K562 (cell line): ENCODE results near the gene SLC13A4. TPM values are rescaled to one million over a fixed set of nuclear protein-coding genes. Genes with fewer than 3 reads are reported as not detected.

Source experiments
- CBX3 ChIP-seq, 2 experiments: IDR thresholded peaks; 1 replicate in 1 of 2; 2 replicates in 1 of 2; pipeline ENCODE4 v1.6.1; 2012; ENCODE audit warnings: inconsistent platforms in 2 of 2, low read length in 2 of 2, borderline replicate concordance in 1 of 2, control low read depth in 1 of 2
- EP400 ChIP-seq: fragments of 450-650 bp; IDR thresholded peaks from 2 replicates; pipeline ENCODE4 v1.6.1; 2017; ENCODE audit warnings: antibody characterized with exemption, mild to moderate bottlenecking, moderate library complexity
- KLF16 ChIP-seq: IDR thresholded peaks from 2 replicates; pipeline ENCODE4 v1.6.1; 2016; ENCODE audit warnings: antibody characterized with exemption
- SMARCA4 ChIP-seq: fragments of 450-650 bp; IDR thresholded peaks from 2 replicates; pipeline ENCODE4 v1.6.1; 2016
- SP1 ChIP-seq: sonication (generic); formaldehyde crosslinking; IDR thresholded peaks from 2 replicates; pipeline ENCODE4 v1.8.1; 2022; ENCODE audit warnings: mild to moderate bottlenecking, missing genetic modification reagents
- ZNF431 ChIP-seq: sonication (generic); formaldehyde crosslinking; IDR thresholded peaks from 2 replicates; pipeline ENCODE4 v1.8.0; 2022; ENCODE audit warnings: mild to moderate bottlenecking, missing genetic modification reagents
- polyA plus RNA-seq, 8 experiments: library from polyadenylated mRNA; depleted of rRNA in 4 of 8; stranded (reverse) in 5 of 8; unstranded in 3 of 8; fragments of >200 nt; fragmentation: Nextera tagmentation in 2 of 8; fragmentation: Illumina TruSeq in 1 of 8; extraction: Ambion mirVana in 2 of 8; extraction: Trizol in 1 of 8; gene quantifications; 2 replicates each; pipeline versions ENCODE4 v1.2.1 to v1.2.3, GENCODE V29; 2011 to 2014; ENCODE audit warnings: inconsistent platforms in 1 of 8, missing spikeins in 1 of 8
- total RNA-seq, 7 experiments: library from RNA; depleted of rRNA in 6 of 7; stranded (reverse); fragments of >200 nt in 6 of 7; fragmentation: Illumina TruSeq in 2 of 7; extraction: Trizol in 2 of 7; gene quantifications; 2 replicates each; pipeline versions ENCODE4 v1.2.1 to v1.2.3, GENCODE V29; 2011 to 2021; ENCODE audit warnings: low replicate concordance in 1 of 7
- TF ChIP-seq, protein P1 (sequence below): fragments of 450-650 bp; IDR thresholded peaks from 2 replicates; pipeline ENCODE4 v1.6.1; 2016; ENCODE audit warnings: mild to moderate bottlenecking, moderate library complexity
- TF ChIP-seq, protein P2 (sequence below), 2 experiments: fragments of 450-650 bp; IDR thresholded peaks; 2 replicates each; pipeline ENCODE4 v1.6.1; 2018; ENCODE audit warnings: mild to moderate bottlenecking in 2 of 2, low read depth in 1 of 2; ENCODE audit not compliant: partially characterized antibody in 2 of 2

The SLC13A4 gene
- total and polyA plus RNA-seq, 9 of the 15 experiments (the other 6 are each of a cell fraction or from before 2014, with no cell fraction given) = 0.11 to 1.0 (median 0.36) TPM

DNA sequence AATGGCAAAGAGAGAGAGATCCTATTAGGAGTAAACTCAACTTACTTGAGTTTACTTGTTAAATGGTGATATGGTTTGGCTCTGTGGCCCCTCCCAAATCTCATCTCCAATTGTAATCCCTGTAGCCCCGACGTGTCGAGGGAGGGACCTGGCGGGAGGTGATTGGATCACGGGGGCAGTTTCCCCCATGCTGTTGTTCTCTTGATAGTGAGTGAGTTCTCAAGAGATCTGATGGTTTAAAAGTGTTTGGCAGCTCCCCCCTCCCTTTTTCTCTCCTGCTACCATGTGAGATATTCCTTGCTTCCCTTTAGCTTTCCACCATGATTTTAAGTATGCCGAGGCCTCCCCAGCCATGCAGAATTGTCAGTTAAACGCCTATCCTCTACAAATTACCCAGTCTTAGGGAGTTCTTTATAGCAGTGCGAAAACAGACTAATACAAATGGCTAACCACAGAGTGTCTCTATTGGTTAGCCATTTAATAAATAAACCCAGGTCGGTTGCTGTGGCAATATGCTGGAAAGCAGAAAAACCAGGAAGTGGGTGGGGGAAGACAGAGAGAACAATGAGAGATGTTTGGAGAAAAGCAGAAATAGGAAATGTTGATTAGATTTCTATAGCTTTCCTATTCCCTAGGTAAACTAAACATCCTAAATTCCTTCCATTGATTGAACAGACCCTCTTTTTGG, 68.7 kb downstream of the SLC13A4 start (continued):
- TF ChIP-seq, protein P1, sequence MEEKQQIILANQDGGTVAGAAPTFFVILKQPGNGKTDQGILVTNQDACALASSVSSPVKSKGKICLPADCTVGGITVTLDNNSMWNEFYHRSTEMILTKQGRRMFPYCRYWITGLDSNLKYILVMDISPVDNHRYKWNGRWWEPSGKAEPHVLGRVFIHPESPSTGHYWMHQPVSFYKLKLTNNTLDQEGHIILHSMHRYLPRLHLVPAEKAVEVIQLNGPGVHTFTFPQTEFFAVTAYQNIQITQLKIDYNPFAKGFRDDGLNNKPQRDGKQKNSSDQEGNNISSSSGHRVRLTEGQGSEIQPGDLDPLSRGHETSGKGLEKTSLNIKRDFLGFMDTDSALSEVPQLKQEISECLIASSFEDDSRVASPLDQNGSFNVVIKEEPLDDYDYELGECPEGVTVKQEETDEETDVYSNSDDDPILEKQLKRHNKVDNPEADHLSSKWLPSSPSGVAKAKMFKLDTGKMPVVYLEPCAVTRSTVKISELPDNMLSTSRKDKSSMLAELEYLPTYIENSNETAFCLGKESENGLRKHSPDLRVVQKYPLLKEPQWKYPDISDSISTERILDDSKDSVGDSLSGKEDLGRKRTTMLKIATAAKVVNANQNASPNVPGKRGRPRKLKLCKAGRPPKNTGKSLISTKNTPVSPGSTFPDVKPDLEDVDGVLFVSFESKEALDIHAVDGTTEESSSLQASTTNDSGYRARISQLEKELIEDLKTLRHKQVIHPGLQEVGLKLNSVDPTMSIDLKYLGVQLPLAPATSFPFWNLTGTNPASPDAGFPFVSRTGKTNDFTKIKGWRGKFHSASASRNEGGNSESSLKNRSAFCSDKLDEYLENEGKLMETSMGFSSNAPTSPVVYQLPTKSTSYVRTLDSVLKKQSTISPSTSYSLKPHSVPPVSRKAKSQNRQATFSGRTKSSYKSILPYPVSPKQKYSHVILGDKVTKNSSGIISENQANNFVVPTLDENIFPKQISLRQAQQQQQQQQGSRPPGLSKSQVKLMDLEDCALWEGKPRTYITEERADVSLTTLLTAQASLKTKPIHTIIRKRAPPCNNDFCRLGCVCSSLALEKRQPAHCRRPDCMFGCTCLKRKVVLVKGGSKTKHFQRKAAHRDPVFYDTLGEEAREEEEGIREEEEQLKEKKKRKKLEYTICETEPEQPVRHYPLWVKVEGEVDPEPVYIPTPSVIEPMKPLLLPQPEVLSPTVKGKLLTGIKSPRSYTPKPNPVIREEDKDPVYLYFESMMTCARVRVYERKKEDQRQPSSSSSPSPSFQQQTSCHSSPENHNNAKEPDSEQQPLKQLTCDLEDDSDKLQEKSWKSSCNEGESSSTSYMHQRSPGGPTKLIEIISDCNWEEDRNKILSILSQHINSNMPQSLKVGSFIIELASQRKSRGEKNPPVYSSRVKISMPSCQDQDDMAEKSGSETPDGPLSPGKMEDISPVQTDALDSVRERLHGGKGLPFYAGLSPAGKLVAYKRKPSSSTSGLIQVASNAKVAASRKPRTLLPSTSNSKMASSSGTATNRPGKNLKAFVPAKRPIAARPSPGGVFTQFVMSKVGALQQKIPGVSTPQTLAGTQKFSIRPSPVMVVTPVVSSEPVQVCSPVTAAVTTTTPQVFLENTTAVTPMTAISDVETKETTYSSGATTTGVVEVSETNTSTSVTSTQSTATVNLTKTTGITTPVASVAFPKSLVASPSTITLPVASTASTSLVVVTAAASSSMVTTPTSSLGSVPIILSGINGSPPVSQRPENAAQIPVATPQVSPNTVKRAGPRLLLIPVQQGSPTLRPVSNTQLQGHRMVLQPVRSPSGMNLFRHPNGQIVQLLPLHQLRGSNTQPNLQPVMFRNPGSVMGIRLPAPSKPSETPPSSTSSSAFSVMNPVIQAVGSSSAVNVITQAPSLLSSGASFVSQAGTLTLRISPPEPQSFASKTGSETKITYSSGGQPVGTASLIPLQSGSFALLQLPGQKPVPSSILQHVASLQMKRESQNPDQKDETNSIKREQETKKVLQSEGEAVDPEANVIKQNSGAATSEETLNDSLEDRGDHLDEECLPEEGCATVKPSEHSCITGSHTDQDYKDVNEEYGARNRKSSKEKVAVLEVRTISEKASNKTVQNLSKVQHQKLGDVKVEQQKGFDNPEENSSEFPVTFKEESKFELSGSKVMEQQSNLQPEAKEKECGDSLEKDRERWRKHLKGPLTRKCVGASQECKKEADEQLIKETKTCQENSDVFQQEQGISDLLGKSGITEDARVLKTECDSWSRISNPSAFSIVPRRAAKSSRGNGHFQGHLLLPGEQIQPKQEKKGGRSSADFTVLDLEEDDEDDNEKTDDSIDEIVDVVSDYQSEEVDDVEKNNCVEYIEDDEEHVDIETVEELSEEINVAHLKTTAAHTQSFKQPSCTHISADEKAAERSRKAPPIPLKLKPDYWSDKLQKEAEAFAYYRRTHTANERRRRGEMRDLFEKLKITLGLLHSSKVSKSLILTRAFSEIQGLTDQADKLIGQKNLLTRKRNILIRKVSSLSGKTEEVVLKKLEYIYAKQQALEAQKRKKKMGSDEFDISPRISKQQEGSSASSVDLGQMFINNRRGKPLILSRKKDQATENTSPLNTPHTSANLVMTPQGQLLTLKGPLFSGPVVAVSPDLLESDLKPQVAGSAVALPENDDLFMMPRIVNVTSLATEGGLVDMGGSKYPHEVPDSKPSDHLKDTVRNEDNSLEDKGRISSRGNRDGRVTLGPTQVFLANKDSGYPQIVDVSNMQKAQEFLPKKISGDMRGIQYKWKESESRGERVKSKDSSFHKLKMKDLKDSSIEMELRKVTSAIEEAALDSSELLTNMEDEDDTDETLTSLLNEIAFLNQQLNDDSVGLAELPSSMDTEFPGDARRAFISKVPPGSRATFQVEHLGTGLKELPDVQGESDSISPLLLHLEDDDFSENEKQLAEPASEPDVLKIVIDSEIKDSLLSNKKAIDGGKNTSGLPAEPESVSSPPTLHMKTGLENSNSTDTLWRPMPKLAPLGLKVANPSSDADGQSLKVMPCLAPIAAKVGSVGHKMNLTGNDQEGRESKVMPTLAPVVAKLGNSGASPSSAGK = peak; percentile 33
- TF ChIP-seq, protein P2, sequence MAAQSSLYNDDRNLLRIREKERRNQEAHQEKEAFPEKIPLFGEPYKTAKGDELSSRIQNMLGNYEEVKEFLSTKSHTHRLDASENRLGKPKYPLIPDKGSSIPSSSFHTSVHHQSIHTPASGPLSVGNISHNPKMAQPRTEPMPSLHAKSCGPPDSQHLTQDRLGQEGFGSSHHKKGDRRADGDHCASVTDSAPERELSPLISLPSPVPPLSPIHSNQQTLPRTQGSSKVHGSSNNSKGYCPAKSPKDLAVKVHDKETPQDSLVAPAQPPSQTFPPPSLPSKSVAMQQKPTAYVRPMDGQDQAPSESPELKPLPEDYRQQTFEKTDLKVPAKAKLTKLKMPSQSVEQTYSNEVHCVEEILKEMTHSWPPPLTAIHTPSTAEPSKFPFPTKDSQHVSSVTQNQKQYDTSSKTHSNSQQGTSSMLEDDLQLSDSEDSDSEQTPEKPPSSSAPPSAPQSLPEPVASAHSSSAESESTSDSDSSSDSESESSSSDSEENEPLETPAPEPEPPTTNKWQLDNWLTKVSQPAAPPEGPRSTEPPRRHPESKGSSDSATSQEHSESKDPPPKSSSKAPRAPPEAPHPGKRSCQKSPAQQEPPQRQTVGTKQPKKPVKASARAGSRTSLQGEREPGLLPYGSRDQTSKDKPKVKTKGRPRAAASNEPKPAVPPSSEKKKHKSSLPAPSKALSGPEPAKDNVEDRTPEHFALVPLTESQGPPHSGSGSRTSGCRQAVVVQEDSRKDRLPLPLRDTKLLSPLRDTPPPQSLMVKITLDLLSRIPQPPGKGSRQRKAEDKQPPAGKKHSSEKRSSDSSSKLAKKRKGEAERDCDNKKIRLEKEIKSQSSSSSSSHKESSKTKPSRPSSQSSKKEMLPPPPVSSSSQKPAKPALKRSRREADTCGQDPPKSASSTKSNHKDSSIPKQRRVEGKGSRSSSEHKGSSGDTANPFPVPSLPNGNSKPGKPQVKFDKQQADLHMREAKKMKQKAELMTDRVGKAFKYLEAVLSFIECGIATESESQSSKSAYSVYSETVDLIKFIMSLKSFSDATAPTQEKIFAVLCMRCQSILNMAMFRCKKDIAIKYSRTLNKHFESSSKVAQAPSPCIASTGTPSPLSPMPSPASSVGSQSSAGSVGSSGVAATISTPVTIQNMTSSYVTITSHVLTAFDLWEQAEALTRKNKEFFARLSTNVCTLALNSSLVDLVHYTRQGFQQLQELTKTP (IDR thresholded peaks at IDR 0.05; ENCODE audit: low read depth in 1 of 2, partially characterized antibody in 2 of 2) = peak in 1 of 2 experiments; percentile 38
- peak in 1 of 2 experiments; percentile 44; a peak in 1 of 3 replicates for TF ChIP-seq CBX3 (IDR thresholded peaks at IDR 0.05; ENCODE audit: borderline replicate concordance in 1 of 2, low read length in 2 of 2)
- TF ChIP-seq SMARCA4 = 0 out of 2 replicates have a peak, but pooled peaks have one; percentile 18
- TF ChIP-seq ZNF431 (CRISPR knock-in tag) = no peak
- 0 out of 2 replicates have a peak, but pooled peaks have one; percentile 24 for TF ChIP-seq EP400
- 0 out of 2 replicates have a peak, but pooled peaks have one; percentile 31 for TF ChIP-seq SP1
- no peak for TF ChIP-seq KLF16
